Measurements from ENCODE around the gene KIF4B.

DNA sequence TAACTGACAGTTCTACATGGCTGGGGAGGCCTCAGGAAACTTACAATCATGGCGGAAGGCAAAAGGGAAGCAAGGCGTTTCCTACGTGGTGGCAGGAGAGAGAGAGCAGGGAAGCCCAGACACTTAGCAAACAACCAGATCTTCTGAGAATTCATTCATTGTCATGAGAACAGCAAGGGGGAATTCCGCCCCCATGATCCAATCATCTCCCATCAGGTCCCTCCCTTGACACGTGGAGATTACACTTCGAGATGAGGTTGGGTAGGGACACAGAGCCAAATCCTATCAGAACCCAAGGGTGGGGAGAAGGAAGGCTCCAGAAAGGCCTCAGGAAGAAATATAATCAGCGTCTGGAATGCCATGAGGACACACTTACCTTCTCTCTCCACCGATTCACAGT, 34.3 kb downstream of the KIF4B start:
- TF ChIP-seq ZNF274 (IDR thresholded peaks at IDR 0.05; ENCODE audit: low read depth, low read length) (no peak), YY1 (IDR thresholded peaks at IDR 0.05; ENCODE audit: insufficient read depth, insufficient read length) (no peak)

Data from NT2/D1 (cell line).